Pulmonary artery endothelial cell (primary cell): ENCODE results near the gene TNRC6A. TPM values are rescaled to one million over a fixed set of nuclear protein-coding genes. Genes with fewer than 3 reads are reported as not detected.

Experiments used
- DNase-seq: peaks from one replicate; pipeline ENCODE4 v3.0.0-alpha.2; 2011; ENCODE audit warnings: low read depth, low spot score
- total RNA-seq: library from RNA; depleted of rRNA; stranded (reverse); fragments of >200 nt; gene quantifications from 2 replicates; pipeline ENCODE4 v1.2.3, GENCODE V29; 2014

Gene TNRC6A
- total RNA-seq, 1 donor from 2014 or later, result 24.3 TPM

DNA sequence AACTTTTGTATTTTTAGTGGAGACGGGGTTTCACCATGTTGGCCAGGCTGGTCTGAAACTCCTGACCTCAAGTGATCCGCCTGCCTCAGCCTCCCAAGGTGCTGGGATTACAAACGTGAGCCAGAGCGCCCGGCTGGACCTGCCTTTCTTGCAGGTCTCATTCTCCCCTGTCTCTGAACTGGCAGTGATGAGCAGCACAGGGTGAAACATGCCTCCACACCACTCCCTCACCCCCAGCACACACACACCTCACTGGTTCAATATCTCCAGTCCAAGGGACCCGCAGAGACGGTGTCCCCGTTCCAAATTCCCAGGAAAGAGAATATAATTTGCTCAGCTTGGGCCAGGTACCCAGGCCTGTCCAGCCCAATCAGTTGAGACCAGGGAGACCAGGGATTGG lies 139.6 kb downstream of the TNRC6A start:
- DNase-seq, result no peak

DNA sequence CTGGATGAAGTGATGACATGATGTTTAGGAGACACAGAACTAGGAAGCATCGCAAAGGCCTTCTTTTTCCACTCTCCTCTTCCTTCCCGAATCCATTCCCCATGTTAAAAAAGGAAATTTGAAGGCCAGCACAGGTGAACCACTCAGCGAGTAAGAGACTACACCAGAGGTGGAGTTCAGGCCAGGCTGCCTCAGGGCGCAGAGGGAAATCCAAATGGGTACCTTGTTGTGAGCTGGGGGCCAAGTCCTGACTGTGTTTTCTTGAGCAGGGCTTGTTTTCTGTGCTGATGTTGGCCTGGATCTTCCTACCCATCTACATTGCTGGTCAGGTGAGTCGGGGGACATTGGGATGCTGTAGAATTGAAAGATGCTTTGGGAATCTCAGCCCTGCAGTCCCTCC lies 142.4 kb downstream of the TNRC6A start:
- no peak for DNase-seq

GRCh38 chr16:24873028-24873427 lies 143.6 kb downstream of the TNRC6A start:
- DNase-seq, result no peak

DNA sequence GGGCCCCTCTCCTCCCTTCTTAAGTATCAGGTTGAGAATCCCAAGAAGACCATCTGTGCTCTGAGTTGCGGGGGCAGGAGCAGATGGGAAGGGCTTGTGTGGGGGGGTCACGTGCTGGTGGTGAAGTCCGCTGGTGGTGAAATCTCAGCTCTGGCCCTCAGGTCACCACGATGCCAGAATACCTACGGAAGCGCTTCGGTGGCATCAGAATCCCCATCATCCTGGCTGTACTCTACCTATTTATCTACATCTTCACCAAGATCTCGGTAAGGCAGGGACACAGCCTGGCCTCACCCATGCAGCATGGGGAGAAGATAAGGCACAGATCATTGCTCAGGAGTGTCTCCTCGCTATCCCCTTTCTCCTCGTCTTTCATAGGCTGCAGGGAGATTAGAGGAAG lies 146.0 kb downstream of the TNRC6A start:
- DNase-seq, result no peak

Other genes with a start within 250 kb of the TNRC6A start
- gene RBBP6, start 190.1 kb upstream of the TNRC6A start, total RNA-seq, result 13.5 and 18.5 TPM in 2 replicates
- not detected in 2 replicates for gene SLC5A11, start 116.3 kb downstream of the TNRC6A start, total RNA-seq